Activated CD8-positive, alpha-beta memory T cell treated with anti-CD3 and anti-CD28 coated beads, Interleukin-2, amount 50 U/mL, for 1 hour (primary cell): ENCODE measurements around the gene DAZ3.
"Not testable (repeated sequence)": the region's sequence is repeated elsewhere in the genome, so short reads cannot be mapped to it uniquely, and the experiment has no call there.

Experiments used
- DNase-seq: peaks from one replicate; pipeline ENCODE4 v3.0.0-alpha.2; 2020; ENCODE audit errors: extremely low read depth

Gene DAZ3

GRCh38 chrY:24813293-24813692, at the start of gene DAZ3:
DAZ3 (minus strand) TSS chrY:24813393; CDS start chrY:24813185, 208 bp downstream.
- DNase-seq: not testable (repeated sequence)

- DNase-seq: not testable (repeated sequence)
Measured at GRCh38 chrY:24833619-24834018, 20.4 kb upstream of the DAZ3 start, which contains the start of gene DAZ4. DAZ4 (plus strand) TSS chrY:24833919; CDS start chrY:24834127, 208 bp downstream.

- not testable (repeated sequence) for DNase-seq
Measured at GRCh38 chrY:24825069-24825468, 11.9 kb upstream of the DAZ3 start.

GRCh38 chrY:24824184-24824879, 11.1 kb upstream of the DAZ3 start:
- DNase-seq: not testable (repeated sequence)

GRCh38 chrY:24821836-24822235, 8.6 kb upstream of the DAZ3 start:
- DNase-seq: not testable (repeated sequence)
